ENCODE data around the gene ITPR2. TPM values are rescaled to one million over a fixed set of nuclear protein-coding genes. Genes with fewer than 3 reads are reported as not detected.

Gene ITPR2
- total RNA-seq, 1 experiment from 2014 or later = 13.6 TPM

DNA sequence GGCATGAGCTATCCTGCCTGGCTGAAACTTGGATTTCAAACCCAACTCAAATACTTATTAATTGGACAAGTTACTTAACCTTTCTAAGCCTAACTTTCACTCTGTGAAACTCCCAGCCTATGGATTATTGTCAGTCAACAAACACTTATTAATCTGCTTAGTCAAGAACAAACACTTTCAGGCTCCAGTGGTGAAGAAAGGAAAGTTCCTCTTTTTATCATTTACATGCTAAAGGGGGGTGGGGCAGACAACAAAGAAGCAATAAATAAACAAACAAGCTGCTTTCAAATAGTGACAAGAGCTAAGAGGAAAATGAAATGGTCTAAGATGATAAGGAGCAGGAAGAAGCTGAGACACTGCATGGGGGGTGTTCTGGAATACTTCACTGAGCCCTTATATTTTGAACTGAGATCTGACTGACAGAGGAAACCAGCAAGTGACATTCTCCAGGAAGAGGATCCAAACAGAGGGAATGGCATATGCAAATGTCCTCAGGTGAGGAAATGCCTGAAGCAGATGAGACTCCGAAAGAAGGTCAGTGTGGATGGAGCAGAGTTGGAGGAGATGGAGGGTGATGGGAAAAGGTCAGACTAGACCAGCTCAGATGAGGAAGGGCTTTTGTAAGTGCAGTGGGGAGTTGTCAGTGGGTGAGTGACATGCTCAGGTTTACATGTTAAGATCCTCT lies 259.6 kb downstream of the ITPR2 start:
- DNase-seq (ENCODE audit: low read depth) = no peak

GRCh38 chr12:26572137-26572536 lies 260.9 kb downstream of the ITPR2 start:
- no peak for DNase-seq (ENCODE audit: low read depth)

GRCh38 chr12:26571560-26571959 lies 261.4 kb downstream of the ITPR2 start:
- no peak for DNase-seq (ENCODE audit: low read depth)

GRCh38 chr12:26567126-26567525 lies 265.9 kb downstream of the ITPR2 start:
- DNase-seq (ENCODE audit: low read depth) = no peak

- no peak for DNase-seq (ENCODE audit: low read depth)
Measured at GRCh38 chr12:26566675-26567074, 266.3 kb downstream of the ITPR2 start.

- DNase-seq (ENCODE audit: low read depth) = no peak
Measured at GRCh38 chr12:26566186-26566585, 266.8 kb downstream of the ITPR2 start.

DNA sequence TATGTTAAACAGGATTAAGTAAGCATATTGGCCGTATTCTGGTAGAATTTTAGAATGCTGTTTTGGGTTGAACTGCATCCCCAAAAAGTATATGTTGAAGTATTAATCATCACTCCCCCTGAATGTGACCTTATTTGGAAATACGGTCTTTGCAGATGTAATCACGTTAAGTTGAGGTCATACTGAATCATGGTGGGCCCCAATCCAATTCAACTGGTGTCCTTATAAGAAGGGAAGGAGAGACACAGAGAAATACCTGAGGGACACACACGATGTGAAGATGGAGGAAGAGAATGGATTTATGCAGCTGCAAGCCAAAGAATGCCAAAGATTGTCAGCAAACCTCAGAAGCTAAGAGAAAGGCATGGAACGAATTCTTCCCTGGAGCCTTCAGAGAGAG lies 268.6 kb downstream of the ITPR2 start:
- DNase-seq (ENCODE audit: low read depth) = peak; percentile 1

- no peak for DNase-seq (ENCODE audit: low read depth)
Measured at GRCh38 chr12:26563552-26563951, 269.4 kb downstream of the ITPR2 start.

GRCh38 chr12:26557326-26557725 lies 275.7 kb downstream of the ITPR2 start:
- no peak for DNase-seq (ENCODE audit: low read depth)

GRCh38 chr12:26556916-26557315 lies 276.1 kb downstream of the ITPR2 start:
- no peak for DNase-seq (ENCODE audit: low read depth)

GRCh38 chr12:26555139-26555538 lies 277.9 kb downstream of the ITPR2 start:
- peak; percentile 10 for DNase-seq (ENCODE audit: low read depth)

DNA sequence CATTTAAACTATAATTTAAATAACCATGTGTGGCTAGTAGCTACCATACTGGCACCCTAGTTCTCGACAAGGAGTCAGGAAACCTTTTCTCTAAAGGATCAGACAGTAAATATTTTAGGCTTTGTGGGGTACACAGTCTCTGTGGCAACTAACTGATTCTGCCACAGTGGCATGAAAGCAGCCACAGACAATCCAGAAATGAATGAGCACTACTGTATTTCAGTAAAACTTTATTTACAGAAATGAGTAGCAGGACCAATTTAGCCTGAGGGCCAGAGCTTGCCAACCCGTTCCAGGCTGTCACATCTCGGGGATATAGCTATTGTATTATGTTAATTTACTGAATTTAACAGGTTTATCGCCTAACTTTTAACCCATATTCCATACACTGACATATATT lies 278.7 kb downstream of the ITPR2 start:
- peak; percentile 3 for DNase-seq (ENCODE audit: low read depth)

- no peak for DNase-seq (ENCODE audit: low read depth)
Measured at GRCh38 chr12:26551385-26551784, 281.6 kb downstream of the ITPR2 start.

- no peak for DNase-seq (ENCODE audit: low read depth)
Measured at GRCh38 chr12:26548227-26548626, 284.8 kb downstream of the ITPR2 start.

- DNase-seq (ENCODE audit: low read depth) = no peak
Measured at GRCh38 chr12:26546535-26547314, 286.3 kb downstream of the ITPR2 start.

DNA sequence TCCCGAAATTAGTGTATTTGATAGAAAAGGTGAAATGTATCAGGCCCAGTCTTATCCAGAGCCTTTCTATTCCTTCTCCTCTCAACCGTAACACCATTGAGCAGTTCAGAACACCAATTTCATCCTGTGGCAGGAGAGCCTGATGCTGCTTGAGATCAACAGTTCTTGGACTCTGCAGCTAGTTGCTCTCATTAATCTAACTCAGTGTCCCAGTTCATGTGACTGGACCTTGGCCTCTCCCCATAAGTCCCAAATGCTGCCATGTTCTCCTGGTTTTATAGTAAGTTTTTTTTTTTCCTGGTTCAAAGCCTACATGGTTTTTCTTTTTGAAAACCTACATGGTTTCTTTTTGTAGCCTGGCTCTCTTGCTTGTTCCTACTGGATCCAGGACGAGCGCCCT lies 293.9 kb downstream of the ITPR2 start:
- no peak for DNase-seq (ENCODE audit: low read depth)

GRCh38 chr12:26537651-26538050 lies 295.3 kb downstream of the ITPR2 start:
- no peak for DNase-seq (ENCODE audit: low read depth)

DNA sequence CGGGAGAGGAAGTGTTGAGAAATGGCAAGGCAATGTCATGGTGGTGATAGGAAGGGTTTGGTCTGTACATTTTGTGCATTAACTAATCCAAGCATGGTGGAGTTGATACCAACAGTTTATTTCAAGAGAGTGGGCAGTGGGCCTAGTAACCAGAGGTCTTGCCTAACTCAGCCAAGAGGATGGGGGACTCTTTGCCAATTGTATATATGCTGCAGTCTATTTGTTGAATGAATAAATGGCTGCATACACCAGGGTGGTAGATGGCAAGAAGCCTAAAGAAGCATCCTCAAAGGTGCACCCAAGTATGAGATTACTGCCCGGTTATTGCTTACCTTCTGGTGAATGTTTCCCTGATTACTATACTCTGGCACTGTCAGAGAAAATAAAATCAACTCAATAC lies 295.9 kb downstream of the ITPR2 start:
- DNase-seq (ENCODE audit: low read depth) = no peak

- no peak for DNase-seq (ENCODE audit: low read depth)
Measured at GRCh38 chr12:26535826-26536225, 297.2 kb downstream of the ITPR2 start.

DNA sequence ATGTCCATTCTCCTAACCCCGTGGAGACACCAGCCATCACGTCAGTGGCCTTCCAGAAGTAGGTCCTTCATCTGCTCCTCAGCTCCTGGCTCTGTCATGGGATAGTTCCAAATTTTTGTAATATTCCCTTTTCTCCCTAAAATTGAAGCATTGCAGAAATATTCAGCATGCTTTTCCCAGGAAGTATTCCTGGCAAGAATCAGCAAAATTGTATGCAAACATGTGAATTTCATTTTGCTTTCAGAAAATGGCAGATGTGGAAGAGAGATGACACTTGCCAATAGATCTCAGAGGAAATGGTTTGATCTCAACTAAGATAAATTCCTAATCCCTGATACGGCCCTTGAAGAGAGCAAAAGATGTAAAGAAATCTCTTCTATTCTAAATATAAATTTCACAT lies 298.9 kb downstream of the ITPR2 start:
- DNase-seq (ENCODE audit: low read depth) = no peak

GRCh38 chr12:26533211-26533610 lies 299.8 kb downstream of the ITPR2 start:
- DNase-seq (ENCODE audit: low read depth) = no peak

GRCh38 chr12:26530461-26530860 lies 302.5 kb downstream of the ITPR2 start:
- no peak for DNase-seq (ENCODE audit: low read depth)

DNA sequence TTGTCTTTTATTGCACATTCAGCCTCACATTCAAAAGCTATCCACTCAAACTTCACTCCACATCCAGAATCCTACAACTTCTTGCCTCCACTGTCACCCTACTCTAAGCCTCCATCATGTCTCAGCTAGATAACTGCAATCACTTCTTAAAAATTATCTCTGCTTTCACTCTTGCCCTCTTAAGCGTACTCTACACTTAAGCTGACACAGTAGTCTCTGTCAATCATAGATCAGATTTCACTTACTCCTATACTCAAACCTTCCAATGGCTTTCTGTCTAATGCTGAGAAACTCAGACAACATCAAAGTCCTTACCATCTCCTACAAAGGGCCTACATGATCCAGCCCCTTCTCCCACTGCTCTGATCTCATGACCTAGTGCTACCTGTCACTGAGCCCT lies 304.1 kb downstream of the ITPR2 start:
- no peak for DNase-seq (ENCODE audit: low read depth)

All from M059J (cell line).